Measurements from ENCODE around the gene LMBR1L.

LMBR1L gene

GRCh38 chr12:49105504-49106084 is 5.1 kb downstream of the LMBR1L start:
- H3K27me3 ChIP-seq (ENCODE audit: control insufficient read depth, insufficient read depth, low read length), result no peaks in the 10 kb centered on the region
- peaks cover 10% of the 10 kb centered on the region for H3K4me1 ChIP-seq (ENCODE audit: control insufficient read depth, insufficient read depth, low read length)
- no peak overlapping the region for H3K4me3 ChIP-seq (ENCODE audit: low read length)
- H3K9ac ChIP-seq (ENCODE audit: low read length), result no peak overlapping the region
- peaks cover 49% of the 10 kb centered on the region for H3K36me3 ChIP-seq (ENCODE audit: control insufficient read depth, insufficient read depth, low read length)
- no peak overlapping the region for H3K27ac ChIP-seq (ENCODE audit: low read depth, low read length)

- Histone ChIP-seq H3K27me3 (ENCODE audit: control insufficient read depth, insufficient read depth, low read length) (no peaks in the 10 kb centered on the region), H3K27ac (ENCODE audit: low read depth, low read length) (no peak overlapping the region), H3K36me3 (ENCODE audit: control insufficient read depth, insufficient read depth, low read length) (peaks cover 55% of the 10 kb centered on the region), H3K4me3 (ENCODE audit: low read length) (no peak overlapping the region), H3K9ac (ENCODE audit: low read length) (no peak overlapping the region), H3K4me1 (ENCODE audit: control insufficient read depth, insufficient read depth, low read length) (peaks cover 10% of the 10 kb centered on the region)
These were observed 5.8 kb downstream of the LMBR1L start for GRCh38 chr12:49104822-49105221.

GRCh38 chr12:49100380-49100779 is 10.3 kb downstream of the LMBR1L start:
- Histone ChIP-seq H3K9ac (ENCODE audit: low read length) (no peak overlapping the region), H3K36me3 (ENCODE audit: control insufficient read depth, insufficient read depth, low read length) (peaks cover 53% of the 10 kb centered on the region), H3K27me3 (ENCODE audit: control insufficient read depth, insufficient read depth, low read length) (no peaks in the 10 kb centered on the region), H3K4me1 (ENCODE audit: control insufficient read depth, insufficient read depth, low read length) (no peaks in the 10 kb centered on the region), H3K4me3 (ENCODE audit: low read length) (no peak overlapping the region), H3K27ac (ENCODE audit: low read depth, low read length) (no peak overlapping the region)

- H3K36me3 ChIP-seq (ENCODE audit: control insufficient read depth, insufficient read depth, low read length), result peaks cover 45% of the 10 kb centered on the region
- H3K4me1 ChIP-seq (ENCODE audit: control insufficient read depth, insufficient read depth, low read length), result no peaks in the 10 kb centered on the region
- peaks cover 9% of the 10 kb centered on the region for H3K27me3 ChIP-seq (ENCODE audit: control insufficient read depth, insufficient read depth, low read length)
- H3K27ac ChIP-seq (ENCODE audit: low read depth, low read length), result no peak overlapping the region
- H3K9ac ChIP-seq (ENCODE audit: low read length), result no peak overlapping the region
- no peak overlapping the region for H3K4me3 ChIP-seq (ENCODE audit: low read length)
These were observed 11.9 kb downstream of the LMBR1L start for GRCh38 chr12:49098703-49099102.

- peaks cover 16% of the 10 kb centered on the region for H3K27me3 ChIP-seq (ENCODE audit: control insufficient read depth, insufficient read depth, low read length)
- H3K4me1 ChIP-seq (ENCODE audit: control insufficient read depth, insufficient read depth, low read length), result no peaks in the 10 kb centered on the region
- H3K36me3 ChIP-seq (ENCODE audit: control insufficient read depth, insufficient read depth, low read length), result peaks cover 40% of the 10 kb centered on the region
- no peak overlapping the region for H3K27ac ChIP-seq (ENCODE audit: low read depth, low read length)
- H3K9ac ChIP-seq (ENCODE audit: low read length), result no peak overlapping the region
- no peak overlapping the region for H3K4me3 ChIP-seq (ENCODE audit: low read length)
These were observed 12.6 kb downstream of the LMBR1L start for GRCh38 chr12:49098035-49098451.

- H3K4me1 ChIP-seq (ENCODE audit: control insufficient read depth, insufficient read depth, low read length), result no peaks in the 10 kb centered on the region
- no peak overlapping the region for H3K4me3 ChIP-seq (ENCODE audit: low read length)
- H3K27ac ChIP-seq (ENCODE audit: low read depth, low read length), result no peak overlapping the region
- H3K36me3 ChIP-seq (ENCODE audit: control insufficient read depth, insufficient read depth, low read length), result peaks cover 34% of the 10 kb centered on the region
- no peak overlapping the region for H3K9ac ChIP-seq (ENCODE audit: low read length)
- peaks cover 20% of the 10 kb centered on the region for H3K27me3 ChIP-seq (ENCODE audit: control insufficient read depth, insufficient read depth, low read length)
These were observed 13.3 kb downstream of the LMBR1L start for GRCh38 chr12:49097381-49097780.

- peaks cover 38% of the 10 kb centered on the region for H3K27me3 ChIP-seq (ENCODE audit: control insufficient read depth, insufficient read depth, low read length)
- H3K27ac ChIP-seq (ENCODE audit: low read depth, low read length), result no peak overlapping the region
- no peak overlapping the region for H3K4me3 ChIP-seq (ENCODE audit: low read length)
- peaks cover 5% of the 10 kb centered on the region for H3K4me1 ChIP-seq (ENCODE audit: control insufficient read depth, insufficient read depth, low read length)
- no peak overlapping the region for H3K9ac ChIP-seq (ENCODE audit: low read length)
- peaks cover 11% of the 10 kb centered on the region for H3K36me3 ChIP-seq (ENCODE audit: control insufficient read depth, insufficient read depth, low read length)
These were observed 15.7 kb downstream of the LMBR1L start for GRCh38 chr12:49094975-49095365.

- no peak within 1 kb of the TSS for H3K27ac ChIP-seq (ENCODE audit: low read depth, low read length)
- H3K4me3 ChIP-seq (ENCODE audit: low read length), result peak within 1 kb of the TSS; percentile 36
- peaks cover 11% of the 10 kb centered on the region for H3K36me3 ChIP-seq (ENCODE audit: control insufficient read depth, insufficient read depth, low read length)
- peaks cover 43% of the 10 kb centered on the region for H3K27me3 ChIP-seq (ENCODE audit: control insufficient read depth, insufficient read depth, low read length)
- peaks cover 5% of the 10 kb centered on the region for H3K4me1 ChIP-seq (ENCODE audit: control insufficient read depth, insufficient read depth, low read length)
- H3K9ac ChIP-seq (ENCODE audit: low read length), result no peak within 1 kb of the TSS
These were observed 16.3 kb downstream of the LMBR1L start, which contains the start of gene DHH for GRCh38 chr12:49094160-49094974. Gene DHH, minus strand, starts transcription at chr12:49094801. Its CDS starts 289 bp downstream, at chr12:49094512.

- H3K4me1 ChIP-seq (ENCODE audit: control insufficient read depth, insufficient read depth, low read length), result peaks cover 5% of the 10 kb centered on the region
- H3K36me3 ChIP-seq (ENCODE audit: control insufficient read depth, insufficient read depth, low read length), result peaks cover 11% of the 10 kb centered on the region
- H3K27me3 ChIP-seq (ENCODE audit: control insufficient read depth, insufficient read depth, low read length), result peaks cover 49% of the 10 kb centered on the region
- H3K9ac ChIP-seq (ENCODE audit: low read length), result no peak overlapping the region
- no peak overlapping the region for H3K27ac ChIP-seq (ENCODE audit: low read depth, low read length)
- peak overlapping the region; percentile 36 for H3K4me3 ChIP-seq (ENCODE audit: low read length)
These were observed 16.9 kb downstream of the LMBR1L start for GRCh38 chr12:49093792-49094159.

GRCh38 chr12:49092816-49093406 is 17.7 kb downstream of the LMBR1L start:
- H3K4me1 ChIP-seq (ENCODE audit: control insufficient read depth, insufficient read depth, low read length), result peaks cover 5% of the 10 kb centered on the region
- H3K4me3 ChIP-seq (ENCODE audit: low read length), result no peak overlapping the region
- H3K9ac ChIP-seq (ENCODE audit: low read length), result no peak overlapping the region

GRCh38 chr12:49092086-49092815 is 18.4 kb downstream of the LMBR1L start:
- Histone ChIP-seq H3K27ac (ENCODE audit: low read depth, low read length) (no peak overlapping the region), H3K36me3 (ENCODE audit: control insufficient read depth, insufficient read depth, low read length) (peaks cover 5% of the 10 kb centered on the region), H3K9ac (ENCODE audit: low read length) (no peak overlapping the region), H3K4me1 (ENCODE audit: control insufficient read depth, insufficient read depth, low read length) (peaks cover 5% of the 10 kb centered on the region), H3K4me3 (ENCODE audit: low read length) (no peak overlapping the region), H3K27me3 (ENCODE audit: control insufficient read depth, insufficient read depth, low read length) (peaks cover 53% of the 10 kb centered on the region)

More at GRCh38 chr12:49092816-49093406, 17.7 kb downstream of the LMBR1L start:
- peaks cover 53% of the 10 kb centered on the region for H3K27me3 ChIP-seq (ENCODE audit: control insufficient read depth, insufficient read depth, low read length)
- H3K27ac ChIP-seq (ENCODE audit: low read depth, low read length), result no peak overlapping the region
- H3K36me3 ChIP-seq (ENCODE audit: control insufficient read depth, insufficient read depth, low read length), result peaks cover 11% of the 10 kb centered on the region

GRCh38 chr12:49091836-49092085 is 18.9 kb downstream of the LMBR1L start:
- Histone ChIP-seq H3K27ac (ENCODE audit: low read depth, low read length) (peak overlapping the region; percentile 19), H3K27me3 (ENCODE audit: control insufficient read depth, insufficient read depth, low read length) (peaks cover 53% of the 10 kb centered on the region), H3K9ac (ENCODE audit: low read length) (no peak overlapping the region), H3K4me1 (ENCODE audit: control insufficient read depth, insufficient read depth, low read length) (peaks cover 5% of the 10 kb centered on the region), H3K4me3 (ENCODE audit: low read length) (no peak overlapping the region), H3K36me3 (ENCODE audit: control insufficient read depth, insufficient read depth, low read length) (peaks cover 3% of the 10 kb centered on the region)

Measured in rectal smooth muscle tissue (tissue), 1 donor.